H9 (cell line): Measurements from ENCODE around the gene FBXL13. TPM values are rescaled to one million over a fixed set of nuclear protein-coding genes. Genes with fewer than 3 reads are reported as not detected.

Experiments used
- DNase-seq: peaks from one replicate; pipeline ENCODE4 v3.0.0-alpha.2; 2017
- H2AFZ ChIP-seq: one replicate; pipeline ENCODE4 v1.6.1; 2013; ENCODE audit warnings: mild to moderate bottlenecking, low read length, control low read depth, moderate library complexity
- H2AK5ac ChIP-seq: 2 replicates; pipeline ENCODE4 v1.6.1; 2013; ENCODE audit warnings: low read length, control low read depth, mixed read lengths; ENCODE audit not compliant: insufficient read length
- H2BK120ac ChIP-seq: one replicate; pipeline ENCODE4 v1.6.1; 2013; ENCODE audit warnings: low read depth, mild to moderate bottlenecking, low read length, control low read depth, inconsistent platforms; ENCODE audit not compliant: poor library complexity, severe bottlenecking
- H2BK12ac ChIP-seq: 2 replicates; pipeline ENCODE4 v1.6.1; 2013; ENCODE audit warnings: low read length, control low read depth, mixed read lengths, low read depth; ENCODE audit not compliant: insufficient read length
- H2BK15ac ChIP-seq: 2 replicates; pipeline ENCODE4 v1.6.1; 2013; ENCODE audit warnings: low read depth, low read length, control low read depth
- H2BK20ac ChIP-seq: one replicate; pipeline ENCODE4 v1.6.1; 2013; ENCODE audit warnings: low read depth, mild to moderate bottlenecking, low read length, control low read depth, inconsistent platforms; ENCODE audit not compliant: poor library complexity, severe bottlenecking
- H2BK5ac ChIP-seq: 2 replicates; pipeline ENCODE4 v1.6.1; 2013; ENCODE audit warnings: low read length, control low read depth, mixed read lengths; ENCODE audit not compliant: insufficient read length
- H3K14ac ChIP-seq: 2 replicates; pipeline ENCODE4 v1.6.1; 2013; ENCODE audit warnings: low read length, control low read depth; ENCODE audit not compliant: insufficient read depth
- H3K18ac ChIP-seq: 2 replicates; pipeline ENCODE4 v1.6.1; 2013; ENCODE audit warnings: low read depth, mild to moderate bottlenecking, mixed read lengths, low read length, control low read depth; ENCODE audit not compliant: insufficient read length
- H3K23ac ChIP-seq: 2 replicates; pipeline ENCODE4 v1.6.1; 2013; ENCODE audit warnings: low read length, control low read depth, mixed read lengths, low read depth; ENCODE audit not compliant: insufficient read length
- H3K23me2 ChIP-seq: 2 replicates; pipeline ENCODE4 v1.6.1; 2013; ENCODE audit warnings: low read depth, mild to moderate bottlenecking, mixed read lengths, low read length, control low read depth; ENCODE audit not compliant: insufficient read length, poor library complexity, severe bottlenecking
- H3K27ac ChIP-seq: 2 replicates; pipeline ENCODE4 v1.5.1; 2013; ENCODE audit warnings: low read length, control low read depth, mixed read lengths, low read depth; ENCODE audit not compliant: insufficient read length
- H3K27me3 ChIP-seq: 2 replicates; pipeline ENCODE4 v1.6.1; 2013; ENCODE audit warnings: low read length, control low read depth, inconsistent platforms; ENCODE audit not compliant: insufficient read depth
- H3K4ac ChIP-seq: 2 replicates; pipeline ENCODE4 v1.6.1; 2013; ENCODE audit warnings: low read depth, mild to moderate bottlenecking, control low read depth, inconsistent platforms, low read length, moderate library complexity
- H3K4me1 ChIP-seq: 2 replicates; pipeline ENCODE4 v1.6.1; 2013; ENCODE audit warnings: low read length, control low read depth, inconsistent platforms; ENCODE audit not compliant: insufficient read depth
- H3K4me2 ChIP-seq: 2 replicates; pipeline ENCODE4 v1.6.1; 2013; ENCODE audit warnings: low read length, control low read depth, mixed read lengths; ENCODE audit not compliant: insufficient read length, insufficient read depth
- H3K56ac ChIP-seq: 2 replicates; pipeline ENCODE4 v1.6.1; 2013; ENCODE audit warnings: low read depth, mild to moderate bottlenecking, mixed read lengths, low read length, control low read depth; ENCODE audit not compliant: insufficient read length
- H3K79me1 ChIP-seq: 2 replicates; pipeline ENCODE4 v1.6.1; 2013; ENCODE audit warnings: low read depth, mild to moderate bottlenecking, moderate library complexity, low read length, control low read depth, inconsistent platforms; ENCODE audit not compliant: insufficient read depth, poor library complexity, severe bottlenecking
- H3K79me2 ChIP-seq: 2 replicates; pipeline ENCODE4 v1.6.1; 2013; ENCODE audit warnings: low read length, control low read depth, inconsistent platforms; ENCODE audit not compliant: insufficient read depth
- H3K9ac ChIP-seq: 2 replicates; pipeline ENCODE4 v1.6.1; 2013; ENCODE audit warnings: low read length, control low read depth, mixed read lengths; ENCODE audit not compliant: insufficient read length; ENCODE audit errors: extremely low read depth
- H3K9me3 ChIP-seq: one replicate; pipeline ENCODE4 v1.6.1; 2013; ENCODE audit warnings: low read depth, low read length, inconsistent platforms; ENCODE audit not compliant: control insufficient read depth
- H3T11ph ChIP-seq: one replicate; pipeline ENCODE4 v1.6.1; 2013; ENCODE audit warnings: mild to moderate bottlenecking, low read length, control low read depth, inconsistent platforms
- H4K20me1 ChIP-seq: one replicate; pipeline ENCODE4 v1.6.1; 2013; ENCODE audit not compliant: control insufficient read depth, insufficient read length, insufficient read depth
- H4K5ac ChIP-seq: 2 replicates; pipeline ENCODE4 v1.6.1; 2013; ENCODE audit warnings: low read depth, mild to moderate bottlenecking, mixed read lengths, low read length, control low read depth; ENCODE audit not compliant: insufficient read length
- H4K8ac ChIP-seq: replicated peaks from 2 replicates; pipeline ENCODE4 v1.6.1; 2013; ENCODE audit warnings: low read length, control low read depth, mixed read lengths, low read depth; ENCODE audit not compliant: insufficient read length
- H4K91ac ChIP-seq: 2 replicates; pipeline ENCODE4 v1.6.1; 2013; ENCODE audit warnings: low read depth, mild to moderate bottlenecking, moderate library complexity, mixed read lengths, low read length, control low read depth; ENCODE audit not compliant: insufficient read length
- H3K27ac Mint-ChIP-seq, 3 experiments: 2 replicates in 2 of 3; 3 replicates in 1 of 3; pipeline ENCODE4 v1.8.0; 2020 to 2021; ENCODE audit warnings: mixed read lengths in 3 of 3, mild to moderate bottlenecking in 1 of 3, moderate library complexity in 1 of 3
- H3K27me3 Mint-ChIP-seq: 2 replicates; pipeline ENCODE4 v1.8.0; 2021; ENCODE audit warnings: low read depth, mild to moderate bottlenecking, moderate library complexity, mixed read lengths
- H3K36me3 Mint-ChIP-seq, 3 experiments: 2 replicates in 2 of 3; 3 replicates in 1 of 3; pipeline ENCODE4 v1.8.0; 2020 to 2021; ENCODE audit warnings: low read depth in 3 of 3, mixed read lengths in 3 of 3; ENCODE audit not compliant: insufficient read depth in 1 of 3
- H3K4me1 Mint-ChIP-seq, 2 experiments: 2 replicates each; pipeline ENCODE4 v1.8.0; 2020; ENCODE audit warnings: mixed read lengths in 2 of 2
- H3K4me3 Mint-ChIP-seq, 2 experiments: 2 replicates in 1 of 2; 3 replicates in 1 of 2; pipeline ENCODE4 v1.8.0; 2020 to 2021; ENCODE audit warnings: mild to moderate bottlenecking in 2 of 2, mixed read lengths in 2 of 2, moderate library complexity in 1 of 2
- H3K9me3 Mint-ChIP-seq, 2 experiments: 2 replicates in 1 of 2; 3 replicates in 1 of 2; pipeline ENCODE4 v1.8.0; 2020; ENCODE audit warnings: mild to moderate bottlenecking in 2 of 2, mixed read lengths in 2 of 2, moderate library complexity in 1 of 2
- CTCF ChIP-seq: fragments of 200-600 bp; sonication (generic); conservative IDR thresholded peaks from 3 replicates; pipeline ENCODE4 v1.8.0; 2021; ENCODE audit warnings: antibody characterized with exemption, mild to moderate bottlenecking
- whole genome bisulfite sequencing: extraction: QIAGEN DNeasy Blood & Tissue Kit; methylation state at CpG from one replicate; pipeline ENCODE4 v1.1.7; 2013; ENCODE audit warnings: missing lambda C conversion rate, low lambda C conversion rate, mixed read lengths; ENCODE audit not compliant: insufficient read length; ENCODE audit errors: extremely low coverage; 5-methylcytosine and 5-hydroxymethylcytosine counted together
- total RNA-seq: library from RNA; stranded (reverse); gene quantifications from 2 replicates; pipeline ENCODE4 v1.2.1, GENCODE V29; 2021

The FBXL13 gene
- total RNA-seq, 1 experiment from 2014 or later, result 4.4 TPM

GRCh38 chr7:102873470-102874165 is 201.0 kb downstream of the FBXL13 start:
- Histone ChIP-seq H3K4me2 (no peak overlapping the region), H3K4me1 (no peaks in the 10 kb centered on the region), H3T11ph (no peak overlapping the region), H2AK5ac (no peak overlapping the region), H2BK20ac (no peak overlapping the region), H3K56ac (no peak overlapping the region), H2AFZ (no peak overlapping the region), H2BK120ac (no peak overlapping the region), H2BK15ac (no peak overlapping the region), H3K23me2 (no peaks in the 10 kb centered on the region), H4K8ac (no peak overlapping the region), H3K9ac (no peak overlapping the region), H2BK12ac (no peak overlapping the region), H3K4ac (no peak overlapping the region), H3K18ac (no peak overlapping the region), H3K79me2 (no peaks in the 10 kb centered on the region), H4K20me1 (no peaks in the 10 kb centered on the region), H3K79me1 (no peaks in the 10 kb centered on the region), H4K5ac (no peak overlapping the region), H3K27me3 (no peaks in the 10 kb centered on the region), H3K27ac (no peak overlapping the region), H3K23ac (no peak overlapping the region), H2BK5ac (no peak overlapping the region), H3K14ac (no peak overlapping the region), H3K9me3 (no peaks in the 10 kb centered on the region), H4K91ac (no peak overlapping the region)
- no peak for TF ChIP-seq CTCF
- Mint-ChIP-seq H3K27ac (no peak overlapping the region), H3K4me3 (no peak overlapping the region), H3K4me1 (no peaks in the 10 kb centered on the region), H3K27me3 (no peaks in the 10 kb centered on the region), H3K9me3 (no peaks in the 10 kb centered on the region), H3K36me3 (no peaks in the 10 kb centered on the region)
- no CpG with 5 or more reads among the region's 4 CpGs for WGBS
- DNase-seq, result no peak
